HG03457 (cell line): ENCODE measurements around the gene PLEKHN1.
"Not testable (repeated sequence)": the region's sequence is repeated elsewhere in the genome, so short reads cannot be mapped to it uniquely, and the experiment has no call there.

ENCODE experiments used
- ATAC-seq: cut with Tn5 transposase; IDR thresholded peaks from one replicate; pipeline ENCODE4 v1.9.1; 2021; ENCODE audit warnings: moderate number of reproducible peaks; ENCODE audit not compliant: unreplicated experiment

The PLEKHN1 gene

DNA sequence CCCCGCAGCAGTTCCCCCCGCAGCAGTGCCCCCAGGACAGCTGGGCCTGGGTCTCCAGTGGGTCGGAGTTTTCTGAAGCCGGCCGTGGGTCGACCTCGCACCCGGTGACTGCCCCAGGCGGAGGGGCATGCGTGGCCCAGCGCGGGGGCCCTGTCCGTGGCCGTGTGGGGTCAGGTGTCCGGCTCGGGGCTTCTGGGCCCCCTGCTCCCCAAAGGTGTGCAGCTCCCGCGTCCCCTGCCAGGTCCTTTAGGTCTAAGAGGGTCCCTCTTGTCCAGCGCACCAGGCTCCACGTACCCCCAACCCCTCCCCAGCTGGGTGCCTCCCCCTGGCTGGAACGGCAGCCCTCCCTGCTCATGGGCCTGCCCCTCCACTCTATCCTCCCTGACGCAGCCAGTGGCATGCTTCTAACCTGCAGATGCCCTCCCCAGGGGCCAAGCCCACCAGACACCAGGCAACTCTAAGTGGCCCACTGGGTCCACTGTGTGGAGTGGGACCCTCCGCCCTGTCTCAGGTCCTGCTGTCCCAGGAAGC is 39.6 kb downstream of the PLEKHN1 start:
- ATAC-seq = no peak

DNA sequence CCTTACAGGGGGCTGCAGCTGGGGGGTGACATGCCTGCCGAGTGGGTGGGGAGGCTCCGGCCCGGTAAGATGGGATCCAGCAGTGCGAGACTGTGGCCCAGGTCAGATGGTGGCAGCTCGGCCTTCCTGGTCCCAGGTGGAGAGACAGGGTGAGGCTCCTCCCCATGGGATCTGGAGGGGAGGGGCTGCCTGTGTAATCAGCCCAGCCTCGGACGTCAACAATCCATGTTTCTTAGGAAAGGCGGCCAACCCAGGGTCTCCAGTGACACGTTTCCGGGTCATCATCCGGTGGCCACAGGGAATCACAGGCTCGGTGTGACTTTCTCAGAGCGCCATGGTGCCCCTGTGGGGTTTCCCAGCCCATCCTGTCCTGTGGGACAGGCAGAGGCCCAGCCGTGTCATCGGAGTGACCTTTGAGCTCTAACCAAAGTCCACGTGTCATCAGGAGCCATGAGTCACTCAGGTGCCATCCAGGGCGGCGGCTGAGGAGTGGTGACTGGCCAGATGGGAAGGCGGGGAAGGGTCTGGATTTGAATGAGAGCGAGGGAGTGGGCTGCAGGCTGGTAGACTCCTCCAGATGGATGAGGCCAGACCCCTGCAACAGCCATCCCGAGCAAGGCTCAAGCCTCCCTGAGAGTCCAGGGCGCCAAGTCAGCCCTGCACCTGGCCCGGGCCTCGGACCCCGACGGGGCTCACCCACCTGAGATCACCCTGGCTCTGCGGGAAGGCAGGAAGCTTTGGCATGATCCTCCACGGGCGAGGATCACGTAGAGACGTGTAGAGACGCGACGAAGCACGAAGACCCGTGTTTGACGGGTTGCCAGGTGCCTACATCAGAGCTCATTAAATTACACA is 40.2 kb downstream of the PLEKHN1 start:
- ATAC-seq = no peak

DNA sequence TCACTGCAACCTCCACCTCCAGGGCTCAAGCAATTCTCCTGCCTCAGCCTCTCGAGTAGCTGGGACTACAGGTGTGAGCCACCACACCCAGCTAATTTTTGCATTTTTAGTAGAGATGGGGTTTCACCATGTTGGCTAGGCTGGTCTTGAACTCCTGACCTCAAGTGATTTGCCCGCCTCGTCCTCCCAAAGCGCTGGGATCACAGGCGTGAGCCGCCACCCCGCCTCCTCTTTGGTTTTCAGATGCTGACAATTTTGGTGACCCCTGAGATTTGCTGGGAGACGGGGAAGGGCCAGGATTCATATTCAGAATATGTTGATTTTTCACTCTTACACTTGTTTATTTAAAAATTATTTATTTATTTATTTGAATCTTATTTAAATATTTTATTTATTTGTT is 43.8 kb downstream of the PLEKHN1 start:
- ATAC-seq = not testable (repeated sequence)

- ATAC-seq = no peak
Observed at GRCh38 chr1:1011396-1011949, 45.2 kb downstream of the PLEKHN1 start.

DNA sequence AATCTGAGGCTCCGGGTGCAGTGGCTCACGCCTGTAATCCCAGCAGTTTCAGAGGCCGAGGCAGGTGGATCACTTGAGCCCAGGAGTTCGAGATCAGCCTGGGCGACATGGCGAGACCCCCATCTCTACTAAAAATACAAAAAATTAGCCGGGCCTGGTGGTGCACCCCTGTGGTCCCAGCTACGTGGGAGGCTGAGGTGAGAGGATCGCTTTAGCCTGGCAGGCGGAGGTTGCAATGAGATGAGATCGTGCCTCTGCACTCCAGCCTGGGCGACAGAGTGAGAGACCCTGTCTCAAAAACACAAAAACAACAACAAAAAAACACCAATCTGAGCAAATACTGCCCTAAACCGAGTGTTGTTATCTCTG is 46.4 kb downstream of the PLEKHN1 start:
- ATAC-seq = not testable (repeated sequence)

DNA sequence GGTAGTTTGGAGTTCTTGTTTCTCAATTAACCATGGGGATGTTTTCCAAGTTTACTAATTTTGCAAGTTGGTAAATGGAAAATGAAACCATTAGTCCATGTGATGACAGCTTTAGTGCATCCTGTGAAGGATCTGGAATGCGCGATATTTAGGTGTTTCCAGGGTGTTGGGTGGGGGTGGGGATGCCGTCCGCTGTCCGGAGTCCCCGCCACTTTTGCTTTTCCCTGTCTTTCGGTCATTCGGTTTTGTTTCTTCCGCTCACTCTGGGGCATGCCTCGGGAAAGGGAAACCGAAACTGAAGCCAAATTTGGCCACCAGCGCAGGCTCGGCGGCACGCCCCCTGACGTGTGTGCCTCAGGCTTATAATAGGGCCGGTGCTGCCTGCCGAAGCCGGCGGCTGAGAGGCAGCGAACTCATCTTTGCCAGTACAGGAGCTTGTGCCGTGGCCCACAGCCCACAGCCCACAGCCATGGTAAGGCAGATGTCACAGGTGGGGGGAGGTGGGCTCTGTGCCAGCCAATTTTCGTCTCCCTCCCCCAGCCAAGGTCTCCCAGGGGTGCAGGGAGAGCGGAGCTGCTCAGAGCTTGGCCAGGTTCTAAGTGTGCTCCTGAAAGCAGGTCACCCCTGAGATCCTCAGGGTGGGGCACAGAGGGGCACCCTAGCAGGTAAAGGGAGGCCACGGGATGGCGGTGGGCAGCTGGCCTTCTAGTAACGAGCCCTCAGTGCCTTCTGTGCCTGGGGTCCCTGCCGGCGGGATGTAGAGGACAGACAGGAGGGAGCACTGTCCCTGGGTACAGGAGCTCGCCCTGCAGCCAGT is 47.0 kb downstream of the PLEKHN1 start, which contains the start of gene ISG15:
Gene ISG15 (plus strand): TSS at position 393 of the 817 bp plus-strand sequence. CDS start 77 bp downstream, at position 470.
- ATAC-seq = peak; percentile 57

DNA sequence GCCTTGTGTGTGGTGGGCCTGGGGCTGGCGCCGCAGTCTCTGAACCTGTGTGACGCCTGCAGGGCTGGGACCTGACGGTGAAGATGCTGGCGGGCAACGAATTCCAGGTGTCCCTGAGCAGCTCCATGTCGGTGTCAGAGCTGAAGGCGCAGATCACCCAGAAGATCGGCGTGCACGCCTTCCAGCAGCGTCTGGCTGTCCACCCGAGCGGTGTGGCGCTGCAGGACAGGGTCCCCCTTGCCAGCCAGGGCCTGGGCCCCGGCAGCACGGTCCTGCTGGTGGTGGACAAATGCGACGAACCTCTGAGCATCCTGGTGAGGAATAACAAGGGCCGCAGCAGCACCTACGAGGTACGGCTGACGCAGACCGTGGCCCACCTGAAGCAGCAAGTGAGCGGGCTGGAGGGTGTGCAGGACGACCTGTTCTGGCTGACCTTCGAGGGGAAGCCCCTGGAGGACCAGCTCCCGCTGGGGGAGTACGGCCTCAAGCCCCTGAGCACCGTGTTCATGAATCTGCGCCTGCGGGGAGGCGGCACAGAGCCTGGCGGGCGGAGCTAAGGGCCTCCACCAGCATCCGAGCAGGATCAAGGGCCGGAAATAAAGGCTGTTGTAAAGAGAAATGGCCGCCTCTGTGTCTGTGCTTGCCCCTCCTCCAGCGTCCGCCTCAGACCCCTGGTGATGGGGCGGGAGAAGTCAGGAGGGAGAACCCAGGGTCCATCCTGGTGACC is 47.8 kb downstream of the PLEKHN1 start:
- no peak for ATAC-seq

GRCh38 chr1:1014799-1015681 is 48.8 kb downstream of the PLEKHN1 start:
- ATAC-seq = no peak

DNA sequence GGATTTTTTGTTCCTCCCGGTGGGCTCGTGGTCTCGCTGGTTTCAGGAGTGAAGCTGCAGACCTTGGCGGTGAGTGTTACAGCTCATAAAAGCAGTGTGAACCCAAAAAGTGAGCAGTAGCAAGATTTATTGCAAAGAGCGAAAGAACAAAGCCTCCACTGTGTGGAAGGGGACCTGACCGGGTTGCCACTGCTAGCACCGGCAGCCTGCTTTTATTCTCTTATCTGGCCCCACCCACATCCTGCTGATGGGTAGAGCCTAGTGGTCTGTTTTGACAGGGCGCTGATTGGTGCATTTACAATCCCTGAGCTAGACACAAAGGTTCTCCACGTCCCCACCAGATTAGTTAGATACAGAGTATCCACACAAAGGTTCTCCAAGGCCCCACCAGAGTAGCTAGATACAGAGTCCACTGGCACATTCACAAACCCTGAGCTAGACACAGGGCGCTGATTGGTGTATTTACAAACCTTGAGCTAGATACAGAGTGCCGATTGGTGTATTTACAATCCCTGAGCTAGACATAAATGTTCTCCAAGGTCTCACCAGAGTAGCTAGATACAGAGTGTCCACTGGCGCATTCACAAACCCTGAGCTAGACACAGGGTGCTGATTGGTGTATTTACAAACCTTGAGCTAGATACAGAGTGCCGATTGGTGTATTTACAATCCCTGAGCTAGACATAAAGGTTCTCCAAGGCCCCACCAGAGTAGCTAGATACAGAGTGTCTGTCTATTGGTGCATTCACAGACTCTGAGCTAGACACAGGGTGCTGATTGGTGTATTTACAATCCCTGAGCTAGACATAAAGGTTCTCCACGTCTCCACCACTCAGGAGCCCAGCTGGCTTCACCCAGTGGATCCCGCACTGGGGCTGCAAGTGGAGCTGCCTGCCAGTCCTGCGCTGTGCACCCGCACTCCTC is 51.4 kb downstream of the PLEKHN1 start:
- not testable (repeated sequence) for ATAC-seq

GRCh38 chr1:1018321-1018685 is 52.0 kb downstream of the PLEKHN1 start:
- ATAC-seq = not testable (repeated sequence)

GRCh38 chr1:1019122-1019999 is 53.1 kb downstream of the PLEKHN1 start:
- peak; percentile 43 for ATAC-seq

- peak; percentile 24 for ATAC-seq
Observed at GRCh38 chr1:1020000-1020404, 53.7 kb downstream of the PLEKHN1 start, which contains the start of gene AGRN. Gene AGRN, plus strand, starts transcription at chr1:1020120. Its CDS starts 53 bp downstream, at chr1:1020173.

DNA sequence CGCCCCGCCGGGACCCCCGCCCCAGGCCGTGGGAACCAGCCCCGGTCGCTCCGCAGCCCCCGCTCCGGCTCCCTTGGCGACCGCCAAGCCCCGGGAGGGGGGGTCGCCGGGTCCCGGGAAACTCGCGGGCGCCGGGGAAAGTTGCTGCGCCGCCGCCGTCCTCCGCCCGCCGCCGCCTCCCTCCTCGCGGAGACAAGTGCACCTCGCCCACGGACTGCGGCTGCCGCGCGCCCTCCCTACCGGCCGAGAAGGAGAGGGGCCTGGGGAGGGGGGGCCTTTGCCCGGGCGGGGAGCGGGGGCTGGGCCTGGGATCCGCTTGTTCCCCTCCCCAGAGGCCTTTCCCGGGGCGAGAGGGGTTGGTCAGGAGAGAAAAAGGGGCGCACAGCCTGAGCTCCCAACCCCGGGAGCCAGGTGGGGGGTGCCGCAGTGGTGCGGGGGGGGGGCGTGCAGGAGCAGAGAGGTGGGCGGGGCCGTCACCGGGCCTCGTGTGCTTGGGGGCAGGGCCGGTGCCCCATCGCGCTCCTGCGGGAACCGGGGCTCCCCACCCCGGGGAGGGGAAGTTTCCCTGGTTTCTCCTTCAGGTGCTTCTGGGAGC is 54.2 kb downstream of the PLEKHN1 start:
- peak; percentile 10 for ATAC-seq

DNA sequence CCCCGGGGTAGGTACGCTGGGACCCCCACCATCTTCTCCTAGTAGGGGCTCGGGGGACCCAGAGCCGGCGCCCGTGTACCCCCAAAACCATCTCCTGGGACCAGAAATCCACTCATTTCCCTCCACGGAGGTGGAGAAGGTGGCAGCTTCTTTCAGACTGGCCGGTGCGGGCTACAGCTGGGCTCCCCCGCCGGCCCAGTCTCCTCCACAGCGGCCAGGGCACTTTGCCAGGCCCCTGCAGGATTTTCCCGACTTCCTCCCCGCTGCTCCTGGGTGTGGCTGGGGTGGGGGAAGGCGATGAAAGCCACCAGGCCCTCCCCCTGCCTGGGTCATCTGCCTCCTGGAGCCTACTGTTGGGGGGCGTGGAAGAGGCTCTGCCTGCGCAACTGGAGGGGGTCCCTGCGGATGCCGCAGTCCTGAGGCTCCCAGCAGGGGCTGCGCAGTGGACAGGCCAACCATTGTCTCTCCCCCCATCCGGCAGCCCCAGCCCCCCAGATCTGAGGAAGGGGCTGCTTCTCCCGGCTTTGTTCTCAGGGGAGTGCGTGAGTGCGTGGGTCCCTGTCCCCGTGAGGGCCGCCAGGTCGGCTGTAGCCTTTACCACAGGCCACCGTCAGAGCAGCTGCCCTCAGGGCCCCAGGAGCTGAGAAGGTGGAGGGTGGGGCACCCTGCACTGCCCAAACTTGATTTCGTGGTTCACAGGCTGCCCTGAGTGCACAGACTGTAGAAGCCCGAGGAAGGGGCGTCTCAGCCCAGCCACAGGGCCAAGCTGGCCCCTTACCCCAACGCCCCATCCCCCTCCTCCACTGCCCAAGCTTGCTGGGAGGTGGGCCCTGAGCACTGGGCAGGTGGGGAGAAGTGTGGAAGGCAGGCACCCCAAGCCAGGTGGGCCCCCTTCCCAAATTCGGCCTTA is 55.0 kb downstream of the PLEKHN1 start:
- ATAC-seq = no peak

DNA sequence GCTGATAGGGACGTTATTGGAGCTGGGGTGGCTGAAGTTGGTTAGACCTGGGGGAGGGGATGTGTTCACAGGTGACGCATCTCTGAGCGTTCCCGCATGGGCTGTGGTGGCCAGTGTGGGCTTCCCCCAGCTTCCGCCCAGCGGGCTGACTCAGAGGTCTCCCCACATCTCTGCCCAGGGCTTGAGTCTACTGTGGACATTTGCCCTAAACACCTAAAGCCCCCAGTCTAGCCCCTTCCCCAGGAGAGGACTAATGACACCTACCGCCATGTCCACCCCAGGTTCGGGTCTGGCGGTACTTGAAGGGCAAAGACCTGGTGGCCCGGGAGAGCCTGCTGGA is 55.6 kb downstream of the PLEKHN1 start:
- ATAC-seq = no peak

DNA sequence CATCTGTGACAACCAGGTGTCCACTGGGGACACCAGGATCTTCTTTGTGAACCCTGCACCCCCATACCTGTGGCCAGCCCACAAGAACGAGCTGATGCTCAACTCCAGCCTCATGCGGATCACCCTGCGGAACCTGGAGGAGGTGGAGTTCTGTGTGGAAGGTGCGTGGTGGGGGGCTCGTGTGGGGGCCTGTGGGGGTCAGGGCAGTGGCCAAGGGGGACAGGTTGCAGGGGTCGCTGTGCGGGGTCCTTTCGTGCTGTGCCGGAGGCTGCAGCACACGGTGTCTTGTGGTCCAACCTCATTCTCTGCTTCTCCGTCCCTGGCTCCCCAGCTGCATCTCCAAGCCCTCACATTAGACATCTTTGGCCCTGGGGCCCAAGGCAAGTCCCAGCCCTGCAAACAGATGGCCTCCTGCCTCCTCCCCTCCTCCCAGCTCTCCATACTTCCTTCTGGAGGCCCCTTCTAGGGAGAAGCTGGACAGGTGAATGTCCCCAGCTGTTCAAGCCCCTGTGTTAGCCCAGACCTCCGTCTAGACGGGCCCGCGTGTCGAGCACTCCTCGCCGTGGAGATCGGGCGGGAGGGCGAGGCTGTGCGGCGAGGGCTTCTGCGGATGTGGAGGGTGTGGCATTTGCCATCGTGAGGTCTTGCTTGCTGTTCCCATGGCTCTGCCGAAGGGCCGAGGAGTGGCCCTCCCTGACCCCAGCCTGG is 56.2 kb downstream of the PLEKHN1 start:
- ATAC-seq = no peak
